ENCODE measurements around the gene CSF2.

Gene CSF2

DNA sequence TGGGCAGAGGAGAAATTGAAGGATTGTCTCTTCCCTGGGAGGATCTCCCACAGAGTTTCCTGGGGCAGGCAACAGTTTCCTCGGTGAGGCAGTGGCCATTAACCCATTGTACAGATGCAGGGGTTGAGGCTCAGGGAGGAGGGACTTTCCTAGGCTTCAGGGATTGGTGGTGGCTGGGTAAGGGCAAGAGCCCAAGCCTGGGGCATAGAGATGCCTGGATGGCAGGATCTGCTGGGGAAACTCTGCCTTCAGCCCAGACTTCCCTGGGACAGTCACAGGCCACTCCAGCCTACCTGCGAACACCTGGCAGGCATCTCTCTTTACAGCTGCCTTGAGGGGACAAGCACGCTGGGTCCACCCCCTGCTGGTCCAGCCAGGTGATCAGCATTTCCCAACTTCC lies 3.6 kb upstream of the CSF2 start:
- DNase-seq (ENCODE audit: low spot score), result no peak

DNA sequence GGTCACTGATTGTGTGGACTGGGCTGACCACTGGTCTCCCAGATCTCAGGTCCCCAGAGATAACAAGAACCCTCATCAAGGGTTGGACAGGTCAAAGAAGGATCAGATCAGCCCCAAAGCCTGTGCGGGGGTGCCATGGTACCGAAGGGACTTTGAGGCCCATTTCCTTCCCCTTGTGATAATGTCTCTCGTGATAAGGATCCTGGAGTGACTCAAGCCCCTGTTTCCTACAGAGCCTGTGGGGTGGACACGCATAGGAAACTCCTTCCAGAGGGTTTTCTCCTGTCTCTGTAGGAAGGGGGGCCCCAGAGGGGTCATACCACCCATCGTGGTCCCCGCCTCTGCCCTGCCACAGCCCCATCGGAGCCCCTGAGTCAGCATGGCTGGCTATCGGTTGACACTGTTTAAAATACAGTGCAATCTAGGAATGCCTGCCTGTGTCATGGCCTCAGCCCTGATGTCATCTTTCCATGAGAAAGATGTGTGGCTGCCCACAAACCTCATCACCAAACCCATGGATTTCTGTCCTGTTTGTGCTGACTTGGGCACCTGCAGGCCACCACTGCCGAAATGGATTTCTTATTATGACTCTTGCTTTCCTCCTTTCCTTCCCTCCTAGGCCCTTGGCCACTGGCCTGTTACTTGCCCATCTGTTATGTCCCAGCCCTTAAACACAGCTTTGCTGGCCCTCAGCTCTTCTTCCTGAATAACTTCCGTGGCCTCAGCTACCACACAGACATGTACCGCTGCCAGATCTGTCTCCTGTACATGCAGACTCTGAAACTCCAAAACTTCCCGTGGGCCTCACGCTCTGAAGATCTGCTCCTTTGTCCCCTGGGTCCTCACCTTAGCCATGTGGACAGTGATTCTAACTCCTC lies 2.9 kb upstream of the CSF2 start:
- DNase-seq (ENCODE audit: low spot score), result no peak

DNA sequence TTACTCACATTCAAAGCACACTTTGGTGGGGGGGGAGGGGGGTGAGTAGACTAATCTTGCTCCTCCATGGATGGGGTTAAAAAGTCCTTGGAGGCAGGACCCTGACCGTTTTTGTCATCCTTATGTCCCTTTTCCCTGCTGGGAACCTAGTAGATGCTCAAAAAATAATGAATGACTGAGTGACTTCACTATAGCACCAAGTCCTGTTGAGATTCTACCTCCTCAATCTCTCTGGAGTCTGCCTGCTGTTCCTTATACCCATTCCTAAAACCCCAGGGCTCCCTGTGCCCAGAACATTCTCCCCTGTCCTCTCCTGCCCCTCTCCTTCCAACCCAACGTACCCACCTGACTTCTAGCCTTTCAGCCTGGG lies 2.3 kb upstream of the CSF2 start:
- no peak for DNase-seq (ENCODE audit: low spot score)

DNA sequence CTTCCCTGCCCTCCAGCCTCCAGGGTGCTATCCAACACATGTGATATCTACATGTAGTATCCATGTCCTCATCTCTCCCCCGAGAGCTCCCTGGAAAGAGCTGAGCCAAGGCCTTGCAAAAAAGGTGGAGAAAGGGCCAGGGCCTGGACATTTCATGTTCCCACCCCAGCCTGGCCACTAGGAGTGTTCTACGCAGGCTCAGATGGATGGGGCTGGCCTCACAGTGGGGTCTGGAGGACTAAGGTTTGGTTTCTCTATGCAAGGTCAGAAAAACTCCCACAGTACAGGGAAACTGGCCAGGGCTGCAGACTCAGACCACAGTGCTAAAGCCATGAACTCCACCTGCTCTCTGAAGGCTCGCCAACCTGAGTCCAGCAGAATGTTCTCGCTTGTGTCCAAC lies 1.5 kb upstream of the CSF2 start:
- DNase-seq (ENCODE audit: low spot score), result no peak

DNA sequence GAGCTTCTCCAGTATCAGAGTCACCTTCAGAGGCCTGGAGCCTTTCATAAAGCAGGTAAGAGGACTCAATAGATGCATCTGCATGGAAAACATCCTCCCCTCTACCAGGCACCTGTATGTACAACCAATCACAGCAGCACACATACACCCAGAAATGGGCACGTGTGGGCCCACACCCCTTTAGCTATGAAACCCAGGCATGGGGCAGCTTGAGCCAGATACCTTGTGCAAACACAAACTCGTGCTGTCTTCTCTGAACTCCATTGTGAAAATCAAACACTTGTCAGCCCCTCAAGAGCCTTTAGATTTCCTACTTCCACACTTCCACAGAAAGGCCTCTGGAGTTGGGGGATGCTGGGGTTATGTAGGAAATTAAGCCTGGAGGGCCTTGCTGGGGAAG lies 1.1 kb upstream of the CSF2 start:
- DNase-seq (ENCODE audit: low spot score), result no peak

DNA sequence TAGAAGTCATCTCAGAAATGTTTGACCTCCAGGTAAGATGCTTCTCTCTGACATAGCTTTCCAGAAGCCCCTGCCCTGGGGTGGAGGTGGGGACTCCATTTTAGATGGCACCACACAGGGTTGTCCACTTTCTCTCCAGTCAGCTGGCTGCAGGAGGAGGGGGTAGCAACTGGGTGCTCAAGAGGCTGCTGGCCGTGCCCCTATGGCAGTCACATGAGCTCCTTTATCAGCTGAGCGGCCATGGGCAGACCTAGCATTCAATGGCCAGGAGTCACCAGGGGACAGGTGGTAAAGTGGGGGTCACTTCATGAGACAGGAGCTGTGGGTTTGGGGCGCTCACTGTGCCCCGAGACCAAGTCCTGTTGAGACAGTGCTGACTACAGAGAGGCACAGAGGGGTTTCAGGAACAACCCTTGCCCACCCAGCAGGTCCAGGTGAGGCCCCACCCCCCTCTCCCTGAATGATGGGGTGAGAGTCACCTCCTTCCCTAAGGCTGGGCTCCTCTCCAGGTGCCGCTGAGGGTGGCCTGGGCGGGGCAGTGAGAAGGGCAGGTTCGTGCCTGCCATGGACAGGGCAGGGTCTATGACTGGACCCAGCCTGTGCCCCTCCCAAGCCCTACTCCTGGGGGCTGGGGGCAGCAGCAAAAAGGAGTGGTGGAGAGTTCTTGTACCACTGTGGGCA lies 642 bp downstream of the CSF2 start:
- no peak for DNase-seq (ENCODE audit: low spot score)

DNA sequence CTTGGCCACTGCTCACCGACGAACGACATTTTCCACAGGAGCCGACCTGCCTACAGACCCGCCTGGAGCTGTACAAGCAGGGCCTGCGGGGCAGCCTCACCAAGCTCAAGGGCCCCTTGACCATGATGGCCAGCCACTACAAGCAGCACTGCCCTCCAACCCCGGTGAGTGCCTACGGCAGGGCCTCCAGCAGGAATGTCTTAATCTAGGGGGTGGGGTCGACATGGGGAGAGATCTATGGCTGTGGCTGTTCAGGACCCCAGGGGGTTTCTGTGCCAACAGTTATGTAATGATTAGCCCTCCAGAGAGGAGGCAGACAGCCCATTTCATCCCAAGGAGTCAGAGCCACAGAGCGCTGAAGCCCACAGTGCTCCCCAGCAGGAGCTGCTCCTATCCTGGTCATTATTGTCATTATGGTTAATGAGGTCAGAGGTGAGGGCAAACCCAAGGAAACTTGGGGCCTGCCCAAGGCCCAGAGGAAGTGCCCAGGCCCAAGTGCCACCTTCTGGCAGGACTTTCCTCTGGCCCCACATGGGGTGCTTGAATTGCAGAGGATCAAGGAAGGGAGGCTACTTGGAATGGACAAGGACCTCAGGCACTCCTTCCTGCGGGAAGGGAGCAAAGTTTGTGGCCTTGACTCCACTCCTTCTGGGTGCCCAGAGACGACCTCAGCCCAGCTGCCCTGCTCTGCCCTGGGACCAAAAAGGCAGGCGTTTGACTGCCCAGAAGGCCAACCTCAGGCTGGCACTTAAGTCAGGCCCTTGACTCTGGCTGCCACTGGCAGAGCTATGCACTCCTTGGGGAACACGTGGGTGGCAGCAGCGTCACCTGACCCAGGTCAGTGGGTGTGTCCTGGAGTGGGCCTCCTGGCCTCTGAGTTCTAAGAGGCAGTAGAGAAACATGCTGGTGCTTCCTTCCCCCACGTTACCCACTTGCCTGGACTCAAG lies 1.5 kb downstream of the CSF2 start:
- no peak for DNase-seq (ENCODE audit: low spot score)

DNA sequence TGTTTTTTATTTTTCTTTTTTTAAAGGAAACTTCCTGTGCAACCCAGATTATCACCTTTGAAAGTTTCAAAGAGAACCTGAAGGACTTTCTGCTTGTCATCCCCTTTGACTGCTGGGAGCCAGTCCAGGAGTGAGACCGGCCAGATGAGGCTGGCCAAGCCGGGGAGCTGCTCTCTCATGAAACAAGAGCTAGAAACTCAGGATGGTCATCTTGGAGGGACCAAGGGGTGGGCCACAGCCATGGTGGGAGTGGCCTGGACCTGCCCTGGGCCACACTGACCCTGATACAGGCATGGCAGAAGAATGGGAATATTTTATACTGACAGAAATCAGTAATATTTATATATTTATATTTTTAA lies 2.1 kb downstream of the CSF2 start:
- no peak for DNase-seq (ENCODE audit: low spot score)

DNA sequence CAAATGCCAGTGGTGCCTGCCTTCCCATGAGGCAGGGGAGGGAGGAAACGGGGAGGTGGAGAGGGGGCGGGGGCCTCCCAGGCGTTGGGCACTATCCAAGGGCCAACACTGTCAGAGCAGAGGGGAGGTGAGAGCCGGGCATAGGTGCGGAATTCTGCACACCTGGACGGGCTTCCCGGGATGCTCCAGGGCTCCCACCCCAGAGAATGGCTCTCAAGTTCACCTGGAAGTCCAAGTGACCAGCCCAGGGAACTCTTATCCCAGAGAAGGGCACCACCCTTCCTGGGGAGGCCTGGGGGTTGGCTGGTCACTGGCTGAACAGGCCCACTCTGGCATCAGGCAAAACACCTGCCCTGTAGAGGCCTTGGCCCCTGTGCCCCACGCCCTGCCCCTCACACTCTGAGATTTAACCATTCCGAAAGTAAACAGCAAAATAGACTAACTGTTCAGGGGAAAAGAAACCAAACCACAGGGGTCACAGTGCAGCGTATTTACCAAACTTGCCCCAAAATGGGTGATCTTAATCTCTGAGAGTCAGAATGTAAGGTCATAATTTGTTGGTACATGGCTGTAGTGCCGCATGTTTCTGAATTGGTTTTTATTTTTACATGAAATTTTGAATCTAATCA lies 2.7 kb downstream of the CSF2 start:
- DNase-seq (ENCODE audit: low spot score), result no peak

DNA sequence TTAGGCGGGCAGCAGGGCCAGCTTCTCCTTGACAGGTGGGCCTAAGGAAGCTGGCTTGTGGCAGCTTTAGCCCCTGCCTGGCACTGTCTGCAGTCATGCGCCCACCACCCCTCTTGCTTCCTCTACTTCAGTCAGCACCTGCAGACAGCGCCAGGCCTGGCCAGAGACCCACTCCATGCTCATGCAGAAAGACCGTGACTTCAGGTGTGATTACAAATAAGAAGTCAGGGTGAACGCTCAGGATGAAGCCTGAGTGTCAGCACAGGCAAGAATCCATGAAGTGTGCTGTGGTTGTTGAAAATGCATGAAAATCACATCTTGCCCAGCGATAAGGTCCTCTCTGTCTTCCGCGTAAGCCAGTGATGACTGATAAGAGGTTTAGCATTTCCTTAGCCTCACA lies 3.4 kb downstream of the CSF2 start:
- DNase-seq (ENCODE audit: low spot score), result no peak

DNA sequence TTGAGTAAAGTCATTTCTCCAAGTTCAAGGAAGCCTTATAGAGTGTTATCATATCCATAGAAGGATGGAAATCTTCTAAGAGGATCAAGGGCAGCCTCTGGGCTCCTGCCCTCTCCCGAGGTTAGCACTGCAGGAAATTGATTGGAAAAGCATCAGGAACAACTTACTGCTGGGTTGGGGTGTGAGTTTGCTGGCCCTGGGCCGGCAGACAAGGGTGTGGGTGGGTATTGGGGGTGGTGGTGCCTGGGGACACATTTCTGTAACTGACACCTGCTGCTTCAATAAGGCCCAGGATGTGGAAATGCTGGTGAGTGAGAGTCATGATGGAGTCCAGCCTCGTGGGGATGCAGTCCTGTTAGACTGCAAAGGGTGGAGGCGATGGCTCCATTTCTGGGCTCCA lies 5.5 kb downstream of the CSF2 start:
- no peak for DNase-seq (ENCODE audit: low spot score)

DNA sequence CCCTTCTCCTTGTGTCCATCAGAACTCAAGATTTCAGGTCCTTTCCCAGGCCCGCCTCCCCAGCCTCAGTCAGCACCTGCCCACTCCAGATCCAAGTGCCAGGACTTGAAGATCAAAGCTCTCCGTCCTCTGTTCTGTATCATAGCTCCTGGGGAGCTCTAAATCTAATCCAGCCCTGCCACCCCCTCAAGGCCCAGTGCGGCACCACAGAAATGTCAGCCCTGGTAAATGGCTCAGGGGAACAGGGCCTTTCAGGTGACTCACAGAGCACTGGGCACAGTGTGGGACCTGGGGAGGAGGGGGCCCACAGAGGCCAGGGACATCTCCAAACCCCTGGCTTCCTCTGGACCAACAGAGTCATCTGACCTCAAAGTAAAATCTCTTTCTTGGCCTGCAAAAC lies 6.0 kb downstream of the CSF2 start:
- DNase-seq (ENCODE audit: low spot score), result no peak

DNA sequence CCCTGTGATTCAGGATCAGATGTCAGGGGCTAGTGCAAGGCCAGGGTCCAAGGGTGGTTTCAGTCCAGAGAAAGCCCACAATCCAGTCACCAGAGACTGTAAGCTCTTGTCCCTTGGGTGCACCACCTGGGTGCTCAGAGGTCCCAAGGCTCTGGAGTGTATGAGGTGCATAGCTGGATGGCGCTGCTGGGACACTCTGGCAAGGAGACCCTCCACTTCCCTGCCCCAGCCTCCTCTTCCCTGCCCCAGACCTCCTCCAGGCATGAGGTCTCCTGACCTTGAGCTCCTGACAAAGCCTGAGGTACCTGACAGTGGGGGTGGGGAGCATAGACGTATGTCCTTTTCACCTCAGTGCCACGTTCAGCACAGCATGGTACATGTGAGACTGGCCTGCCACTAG lies 7.0 kb downstream of the CSF2 start:
- no peak for DNase-seq (ENCODE audit: low spot score)

DNA sequence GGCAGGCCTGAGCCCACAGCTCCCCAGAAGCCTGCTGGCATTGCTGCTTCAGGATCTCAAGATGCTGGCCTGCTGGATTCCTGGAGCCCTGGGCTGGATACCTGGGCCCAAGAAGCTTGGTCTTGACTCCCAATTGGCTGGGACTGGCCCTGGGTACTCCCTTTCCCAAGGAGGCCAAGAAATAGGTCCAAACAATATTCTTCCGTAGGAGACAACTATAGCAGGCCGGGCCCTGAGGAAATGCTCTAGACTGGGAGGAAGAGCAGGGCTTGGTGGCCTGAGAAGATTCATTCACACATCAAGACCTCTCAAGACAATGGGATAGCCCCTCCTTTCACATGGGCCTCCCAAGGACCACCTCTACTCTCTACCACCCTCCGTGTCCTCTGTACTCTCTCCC lies 7.9 kb downstream of the CSF2 start:
- DNase-seq (ENCODE audit: low spot score), result no peak

DNA sequence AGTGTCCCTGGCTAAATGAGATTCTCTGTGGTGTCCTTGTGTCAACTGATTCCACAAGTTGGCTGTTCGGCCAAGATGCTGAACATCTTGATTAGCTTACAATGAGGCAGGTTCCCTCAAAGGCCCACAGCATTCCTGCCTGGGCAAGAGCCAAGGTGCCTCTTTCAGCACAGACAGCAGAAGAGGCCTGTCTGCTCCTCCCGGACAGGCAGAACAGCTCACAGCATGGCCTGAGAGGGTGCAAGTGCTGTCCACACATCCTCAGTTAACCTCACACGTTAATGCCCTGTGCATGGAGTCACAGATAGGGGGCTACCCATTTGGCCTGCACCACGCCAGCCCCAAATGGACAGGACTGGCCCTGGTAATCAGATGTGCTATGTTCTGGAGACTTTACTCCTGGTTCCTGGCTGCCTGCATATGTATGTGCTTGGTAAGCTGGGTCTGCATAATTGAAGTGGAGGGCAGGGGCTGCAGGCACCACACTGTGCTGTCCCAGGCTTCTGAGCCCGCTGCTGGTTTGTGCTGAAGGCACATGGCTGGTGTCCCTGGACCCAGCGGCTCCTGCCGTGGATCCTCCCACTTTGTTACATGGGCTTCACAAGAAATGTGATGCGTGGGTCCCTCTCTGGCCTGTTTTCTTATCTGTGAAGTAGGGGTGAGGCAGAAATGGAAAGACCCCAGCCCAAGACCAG lies 8.9 kb downstream of the CSF2 start:
- no peak for DNase-seq (ENCODE audit: low spot score)

DNA sequence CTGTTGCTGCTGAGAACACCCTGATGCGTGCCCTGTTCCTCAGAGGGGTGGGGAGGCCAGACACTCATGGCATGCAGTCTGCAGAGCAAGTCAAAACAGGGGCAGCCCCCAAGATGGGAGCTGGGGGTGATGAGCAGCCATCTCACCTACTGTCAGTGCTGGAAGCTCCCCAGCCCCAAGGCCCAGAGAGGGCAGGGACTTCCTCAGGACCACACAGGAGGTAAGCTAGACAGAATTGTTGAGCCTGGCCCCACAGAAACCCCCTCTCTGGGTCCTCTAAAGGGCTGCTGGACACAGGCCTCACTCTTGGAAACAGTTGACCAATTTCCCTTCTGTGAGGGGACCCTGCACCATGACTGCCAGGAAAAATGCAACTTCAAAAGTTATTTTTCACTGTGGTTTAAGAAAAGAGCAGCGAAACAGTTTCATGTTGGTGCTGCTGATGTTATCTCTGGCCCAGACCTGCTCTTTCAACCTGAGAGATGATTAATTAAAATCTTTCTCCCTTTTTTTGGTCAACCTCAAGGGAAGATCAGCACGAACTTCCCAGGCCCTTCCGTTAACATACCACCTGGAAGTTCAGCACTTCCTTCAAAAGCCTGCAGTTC lies 9.6 kb downstream of the CSF2 start:
- no peak for DNase-seq (ENCODE audit: low spot score)

DNA sequence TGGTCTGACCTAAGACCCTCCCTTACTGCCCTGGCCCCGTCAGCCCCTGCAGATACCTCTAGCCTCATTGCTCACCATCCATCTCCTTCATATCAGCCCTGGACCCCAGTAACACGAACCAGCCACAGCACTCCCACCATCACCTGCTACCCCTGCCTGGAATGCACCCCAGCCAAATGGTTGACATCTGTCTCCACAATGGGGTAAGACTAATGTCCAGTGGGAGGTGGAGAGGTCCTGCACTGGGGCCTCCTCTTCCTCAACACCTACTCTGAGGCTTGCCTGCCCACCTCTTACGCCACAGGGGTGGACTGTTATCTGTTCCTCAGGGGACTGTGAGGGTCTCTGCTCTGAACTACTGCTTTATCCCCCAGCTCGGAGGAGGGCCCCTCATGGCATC lies 12.1 kb downstream of the CSF2 start:
- no peak for DNase-seq (ENCODE audit: low spot score)

DNA sequence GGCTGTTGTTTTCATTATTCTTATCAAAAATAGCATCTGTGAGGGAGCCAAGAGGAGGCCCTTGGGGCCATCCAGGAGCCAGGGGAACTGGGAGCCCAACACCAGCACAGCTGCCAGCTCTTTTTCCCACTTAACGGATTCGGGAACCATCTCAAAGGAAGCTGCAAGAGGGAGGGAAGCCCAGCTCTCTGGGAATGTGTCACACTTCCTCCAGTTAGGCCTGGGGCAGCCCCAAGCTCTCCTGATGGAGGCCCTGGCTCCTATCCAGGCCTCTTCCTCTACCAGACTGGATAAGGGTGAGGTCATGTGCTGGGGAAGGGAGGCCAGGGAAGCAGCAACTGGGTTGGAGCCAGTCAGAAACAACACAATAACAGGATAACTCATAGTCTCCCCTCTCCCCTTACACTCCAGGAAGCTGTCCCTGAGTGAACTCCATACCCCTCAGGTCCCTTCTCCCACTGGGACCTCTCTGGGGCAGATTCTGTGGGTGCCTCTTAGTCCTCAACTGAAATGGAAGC lies 12.7 kb downstream of the CSF2 start:
- DNase-seq (ENCODE audit: low spot score), result no peak

DNA sequence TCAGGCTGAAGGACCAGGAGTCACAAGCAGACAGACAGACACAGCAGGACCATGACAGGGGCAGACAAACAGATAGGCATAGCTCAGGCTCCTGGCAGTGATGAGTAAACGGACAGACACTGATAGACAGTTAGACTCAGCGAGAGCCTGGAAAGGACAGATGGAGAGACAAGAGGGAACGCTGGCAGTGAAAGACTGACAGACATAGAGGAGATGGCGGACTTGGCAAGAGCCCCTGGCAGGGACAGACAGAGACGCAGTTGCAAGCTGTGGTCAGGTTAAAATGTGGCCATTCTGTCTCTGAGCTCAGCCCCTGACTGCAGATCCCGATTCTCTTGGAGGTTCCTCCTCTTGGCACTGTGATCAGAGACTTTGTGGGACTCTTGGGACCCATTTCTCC lies 13.6 kb downstream of the CSF2 start:
- DNase-seq (ENCODE audit: low spot score), result no peak

DNA sequence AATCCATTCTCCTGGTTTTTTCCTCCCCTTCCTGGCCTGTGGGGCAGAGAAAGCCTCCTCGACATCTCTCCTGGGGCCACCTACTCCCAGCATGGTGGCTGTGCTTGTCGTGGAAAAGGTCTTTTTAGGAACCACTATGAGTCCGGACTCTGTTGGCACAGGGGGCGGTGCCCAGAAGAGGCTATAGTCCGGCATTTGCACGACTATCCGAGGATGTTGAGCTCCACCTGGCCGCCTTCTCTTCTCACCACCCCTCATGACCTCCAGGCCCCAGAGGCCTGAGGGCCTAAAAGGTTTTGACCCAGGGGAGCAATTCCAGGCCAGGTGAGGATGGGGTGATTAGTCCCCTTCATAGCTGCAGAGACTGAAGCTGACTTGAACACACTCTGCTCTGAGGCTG lies 14.1 kb downstream of the CSF2 start:
- no peak for DNase-seq (ENCODE audit: low spot score)

DNA sequence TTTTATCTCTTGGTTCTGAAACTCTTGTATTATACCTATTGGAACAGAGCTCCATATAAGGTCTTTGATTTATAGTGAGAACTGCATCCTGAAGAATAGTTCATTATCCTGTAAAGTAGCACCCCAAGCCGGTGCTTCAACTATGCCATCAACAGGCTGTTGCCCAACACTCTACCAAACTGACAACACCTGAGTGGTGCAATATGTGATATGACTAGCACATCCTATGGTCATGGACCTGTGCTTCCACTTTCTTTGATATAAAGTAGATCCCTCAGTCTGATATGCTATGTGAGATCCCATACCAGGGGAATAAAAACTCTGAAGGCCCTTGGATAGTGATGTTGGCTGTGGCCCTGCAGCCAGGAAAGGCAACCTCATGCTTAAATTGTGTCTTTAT lies 15.8 kb downstream of the CSF2 start:
- DNase-seq (ENCODE audit: low spot score), result no peak

All from NAMALWA (cell line).